CD4-positive, alpha-beta T cell (primary cell): ENCODE results near the gene GNB2. TPM values are rescaled to one million over a fixed set of nuclear protein-coding genes. Genes with fewer than 3 reads are reported as not detected.

Experiments used
- ATAC-seq: fragments of 200-7000 bp; cut with Tn5 transposase; one replicate; pipeline ENCODE4 v1.10.0; 2022; ENCODE audit warnings: mild to moderate bottlenecking; ENCODE audit not compliant: poor library complexity
- CTCF ChIA-PET: fragments of 350-600 bp; sonication (Branson Sonifier 250); formaldehyde crosslinking; loops from one replicate; lab custom pipeline; 2021; ENCODE audit warnings: antibody characterized with exemption, inconsistent platforms; lab: Charles Lee
- POLR2A ChIA-PET: fragments of 350-600 bp; sonication (Branson Sonifier 250); formaldehyde crosslinking; loops from one replicate; lab custom pipeline; 2021; ENCODE audit warnings: antibody characterized with exemption, inconsistent platforms; lab: Charles Lee
- DNase-seq, 14 experiments: peaks; one replicate each; pipeline ENCODE4 v3.0.0-alpha.2; 2013 to 2020; ENCODE audit warnings: mixed read lengths in 2 of 14
- H3K27ac ChIP-seq, 2 donors: one replicate each; pipeline versions ENCODE4 v1.5.1 to v1.7.0; 2013; ENCODE audit warnings: low read length in 2 of 2, low read depth in 1 of 2, mild to moderate bottlenecking in 1 of 2
- H3K27me3 ChIP-seq, 2 experiments: 1 replicate in 1 of 2; 2 replicates in 1 of 2; pipeline versions ENCODE4 v1.6.1 to v1.7.0; 2013; ENCODE audit warnings: low read length in 2 of 2, control low read depth in 1 of 2, mild to moderate bottlenecking in 1 of 2, moderate library complexity in 1 of 2; ENCODE audit not compliant: insufficient read depth in 2 of 2, control insufficient read depth in 1 of 2
- H3K36me3 ChIP-seq: one replicate; pipeline ENCODE4 v1.6.1; 2013; ENCODE audit warnings: low read length, control low read depth; ENCODE audit not compliant: insufficient read depth
- H3K4me1 ChIP-seq: one replicate; pipeline ENCODE4 v1.6.1; 2013; ENCODE audit warnings: low read length, control low read depth; ENCODE audit not compliant: insufficient read depth
- H3K4me3 ChIP-seq: one replicate; pipeline ENCODE4 v1.5.1; 2013; ENCODE audit warnings: mild to moderate bottlenecking, low read length, moderate library complexity
- H3K9me3 ChIP-seq, 2 experiments: 1 replicate in 1 of 2; 2 replicates in 1 of 2; pipeline versions ENCODE4 v1.6.1 to v1.7.0; 2013; ENCODE audit warnings: low read length in 2 of 2, mild to moderate bottlenecking in 2 of 2, control low read depth in 1 of 2, moderate library complexity in 1 of 2; ENCODE audit not compliant: control insufficient read depth in 1 of 2, insufficient read depth in 1 of 2
- H3K27ac Mint-ChIP-seq: one replicate; pipeline ENCODE4 v1.8.0; 2020; ENCODE audit warnings: mixed read lengths
- H3K27me3 Mint-ChIP-seq: one replicate; pipeline ENCODE4 v1.8.0; 2021; ENCODE audit warnings: mixed read lengths
- H3K36me3 Mint-ChIP-seq: one replicate; pipeline ENCODE4 v1.8.0; 2021; ENCODE audit warnings: low read depth, mixed read lengths
- H3K4me1 Mint-ChIP-seq: one replicate; pipeline ENCODE4 v1.8.0; 2021; ENCODE audit warnings: low read depth, mixed read lengths
- H3K4me3 Mint-ChIP-seq: one replicate; pipeline ENCODE4 v1.8.0; 2020; ENCODE audit warnings: mild to moderate bottlenecking, mixed read lengths
- H3K9me3 Mint-ChIP-seq: one replicate; pipeline ENCODE4 v1.8.0; 2020; ENCODE audit warnings: mixed read lengths
- intact Hi-C, 2 experiments: fragments of 100-400 bp; cut with DNase I in 1 of 2; cut with micrococcal nuclease in 1 of 2; formaldehyde crosslinking; loops; one replicate each; pipeline versions ENCODE4 v1.15.1 to v1.9.0; 2023 to 2025; cut with DNase I, micrococcal nuclease
- total RNA-seq, 174 experiments: library from RNA in 2 of 174; stranded (reverse) in 2 of 174; gene quantifications; one replicate each; pipeline ENCODE4 v1.2.3 and lab custom pipeline; 2021 to 2026
- TF ChIP-seq, protein P1 (sequence below): fragments of 200-600 bp; IDR thresholded peaks from one replicate; pipeline ENCODE4 v1.8.0; 2022; ENCODE audit warnings: antibody characterized with exemption, mild to moderate bottlenecking

GNB2 gene
- total RNA-seq, 2 experiments from 2014 or later: 87.8 to 91.9 TPM

GRCh38 chr7:100685049-100685605, 11.6 kb downstream of the GNB2 start:
- TF ChIP-seq, protein P1, sequence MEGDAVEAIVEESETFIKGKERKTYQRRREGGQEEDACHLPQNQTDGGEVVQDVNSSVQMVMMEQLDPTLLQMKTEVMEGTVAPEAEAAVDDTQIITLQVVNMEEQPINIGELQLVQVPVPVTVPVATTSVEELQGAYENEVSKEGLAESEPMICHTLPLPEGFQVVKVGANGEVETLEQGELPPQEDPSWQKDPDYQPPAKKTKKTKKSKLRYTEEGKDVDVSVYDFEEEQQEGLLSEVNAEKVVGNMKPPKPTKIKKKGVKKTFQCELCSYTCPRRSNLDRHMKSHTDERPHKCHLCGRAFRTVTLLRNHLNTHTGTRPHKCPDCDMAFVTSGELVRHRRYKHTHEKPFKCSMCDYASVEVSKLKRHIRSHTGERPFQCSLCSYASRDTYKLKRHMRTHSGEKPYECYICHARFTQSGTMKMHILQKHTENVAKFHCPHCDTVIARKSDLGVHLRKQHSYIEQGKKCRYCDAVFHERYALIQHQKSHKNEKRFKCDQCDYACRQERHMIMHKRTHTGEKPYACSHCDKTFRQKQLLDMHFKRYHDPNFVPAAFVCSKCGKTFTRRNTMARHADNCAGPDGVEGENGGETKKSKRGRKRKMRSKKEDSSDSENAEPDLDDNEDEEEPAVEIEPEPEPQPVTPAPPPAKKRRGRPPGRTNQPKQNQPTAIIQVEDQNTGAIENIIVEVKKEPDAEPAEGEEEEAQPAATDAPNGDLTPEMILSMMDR: no peak

DNA sequence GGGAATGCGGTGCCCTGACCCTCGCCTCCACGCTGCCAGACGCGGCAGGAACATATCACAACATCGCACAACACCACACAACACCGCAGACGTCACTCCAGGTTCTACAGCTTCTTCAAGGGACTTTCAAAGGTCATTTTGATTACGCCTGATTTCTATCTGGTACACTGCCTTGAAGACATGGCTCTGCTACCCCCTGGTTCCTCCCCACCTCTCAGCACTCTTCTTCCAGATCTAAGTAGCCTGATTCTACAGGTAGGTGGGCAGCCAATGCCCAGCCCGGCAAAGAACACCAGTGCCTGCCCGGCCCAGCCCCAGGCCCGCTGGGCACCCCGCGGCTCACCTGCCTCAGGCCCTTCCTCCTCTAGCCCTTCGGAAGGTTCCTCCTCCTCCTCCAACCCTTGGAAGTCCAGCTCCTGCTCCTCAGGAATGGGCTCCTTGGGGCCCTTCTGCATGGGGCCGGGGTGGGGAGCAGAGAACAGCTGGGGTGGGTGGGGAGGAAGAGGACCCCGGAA, 12.1 kb downstream of the GNB2 start:
- Mint-ChIP-seq H3K4me1 (peaks cover 18% of the 10 kb centered on the region), H3K9me3 (no peaks in the 10 kb centered on the region), H3K36me3 (peaks cover 57% of the 10 kb centered on the region), H3K27me3 (no peaks in the 10 kb centered on the region), H3K27ac (no peak overlapping the region), H3K4me3 (no peak overlapping the region)
- H3K9me3 ChIP-seq: peaks cover 0 to 4% of the 10 kb centered on the region in 2 experiments
- POLR2A ChIA-PET: no interaction called here
- CTCF ChIA-PET: interaction anchor here (0.9 kb wide), 1 partner anchor 20 kb away, joined by 3 read pairs; no protein-coding TSS in a partner anchor
- H3K27me3 ChIP-seq: no peaks in the 10 kb centered on the region
- H3K4me3 ChIP-seq: no peak overlapping the region
- intact Hi-C loops: no loop called here
- DNase-seq (no peak), ATAC-seq (no peak)
- H3K4me1 ChIP-seq: peaks cover 34% of the 10 kb centered on the region
- peaks cover 82% of the 10 kb centered on the region for H3K36me3 ChIP-seq
- TF ChIP-seq, protein P1: no peak
- H3K27ac ChIP-seq: no peak overlapping the region

More at GRCh38 chr7:100685049-100685605, 11.6 kb downstream of the GNB2 start:
- Mint-ChIP-seq H3K9me3 (no peaks in the 10 kb centered on the region), H3K4me3 (no peak overlapping the region), H3K27ac (no peak overlapping the region), H3K36me3 (peaks cover 62% of the 10 kb centered on the region), H3K27me3 (no peaks in the 10 kb centered on the region), H3K4me1 (peaks cover 24% of the 10 kb centered on the region)
- ChIA-PET CTCF (interaction anchor here (0.9 kb wide), 1 partner anchor 20 kb away, joined by 3 read pairs; no protein-coding TSS in a partner anchor), POLR2A (interaction anchor here (0.7 kb wide), 1 partner anchor 8 kb away, joined by 4 read pairs; no protein-coding TSS in a partner anchor)
- Histone ChIP-seq H3K27ac (no peak overlapping the region), H3K9me3 (peaks cover 0 to 4% of the 10 kb centered on the region in 2 experiments), H3K4me3 (no peak overlapping the region), H3K4me1 (peaks cover 37% of the 10 kb centered on the region), H3K36me3 (peaks cover 82% of the 10 kb centered on the region), H3K27me3 (no peaks in the 10 kb centered on the region)
- ATAC-seq: no peak
- no peak for DNase-seq
- intact Hi-C loops: no loop called here

GRCh38 chr7:100686201-100686821, 12.8 kb downstream of the GNB2 start:
- H3K36me3 Mint-ChIP-seq: peaks cover 53% of the 10 kb centered on the region

More at GRCh38 chr7:100686201-100686821, 12.8 kb downstream of the GNB2 start:
- intact Hi-C loops: no loop called here
- Histone ChIP-seq H3K4me3 (no peak overlapping the region), H3K27ac (no peak overlapping the region), H3K36me3 (peaks cover 87% of the 10 kb centered on the region), H3K9me3 (peaks cover 0 to 4% of the 10 kb centered on the region in 2 experiments), H3K4me1 (peaks cover 35% of the 10 kb centered on the region), H3K27me3 (no peaks in the 10 kb centered on the region)
- ChIA-PET CTCF (interaction anchor here (1.0 kb wide), 1 partner anchor 19 kb away, joined by 3 read pairs; no protein-coding TSS in a partner anchor), POLR2A (no interaction called here)
- DNase-seq: peak in 1 of 14 experiments; percentile 3
- Mint-ChIP-seq H3K9me3 (no peaks in the 10 kb centered on the region), H3K4me3 (no peak overlapping the region), H3K27ac (no peak overlapping the region), H3K4me1 (peaks cover 14% of the 10 kb centered on the region), H3K27me3 (no peaks in the 10 kb centered on the region)
- ATAC-seq: no peak
- TF ChIP-seq, protein P1: no peak
